HEK293 (cell line): ENCODE data around the gene MYT1.

ENCODE experiments used
- CTCF ChIA-PET: fragments of 350-600 bp; formaldehyde crosslinking; extraction: SDS; loops from one replicate; lab custom pipeline; 2021; ENCODE audit warnings: antibody characterized with exemption; lab: Yijun Ruan, JAX
- POLR2A ChIA-PET: fragments of 300-600 bp; formaldehyde crosslinking; extraction: SDS; loops from one replicate; lab custom pipeline; 2020; ENCODE audit warnings: antibody characterized with exemption, inconsistent platforms; lab: Yijun Ruan, JAX
- H3K27ac ChIP-seq: fragments of 200-500 bp; sonication (Bioruptor generic); 2 replicates; pipeline ENCODE4 v1.5.1; 2014; ENCODE audit warnings: low read depth, low read length, control low read depth, inconsistent platforms; ENCODE audit errors: extremely low read depth
- H3K36me3 ChIP-seq, 2 experiments: fragments of 200-500 bp in 1 of 2; sonication (Bioruptor generic) in 1 of 2; 1 replicate in 1 of 2; 2 replicates in 1 of 2; pipeline ENCODE4 v1.5.1; 2014 to 2017; ENCODE audit warnings: inconsistent platforms in 2 of 2, low read length in 2 of 2; ENCODE audit not compliant: control insufficient read depth in 2 of 2, insufficient read depth in 1 of 2
- H3K4me1 ChIP-seq: fragments of 200-500 bp; sonication (Bioruptor generic); 2 replicates; pipeline ENCODE4 v1.5.1; 2014; ENCODE audit warnings: mild to moderate bottlenecking, low read length, inconsistent platforms; ENCODE audit not compliant: control insufficient read depth, insufficient read depth
- H3K4me3 ChIP-seq: 2 replicates; pipeline ENCODE4 v1.5.1; 2011; ENCODE audit warnings: low read depth, mild to moderate bottlenecking, control low read depth, low read length, moderate library complexity
- H3K9me3 ChIP-seq: fragments of 200-500 bp; sonication (Bioruptor generic); 2 replicates; pipeline ENCODE4 v1.5.1; 2014; ENCODE audit warnings: low read depth, low read length, inconsistent platforms; ENCODE audit not compliant: control insufficient read depth, insufficient read depth
- GLIS1 ChIP-seq: fragments of 450-650 bp; formaldehyde crosslinking; IDR thresholded peaks from 2 replicates; pipeline ENCODE4 v1.5.1; 2016; ENCODE audit warnings: missing biosample characterization, missing genetic modification characterization
- GLIS2 ChIP-seq: fragments of 450-650 bp; formaldehyde crosslinking; IDR thresholded peaks from 2 replicates; pipeline ENCODE4 v1.5.1; 2016; ENCODE audit warnings: missing biosample characterization, missing genetic modification characterization
- MEIS1 ChIP-seq: sonication (generic); formaldehyde crosslinking; IDR thresholded peaks from 2 replicates; pipeline ENCODE4 v1.8.1; 2022; ENCODE audit warnings: missing genetic modification reagents, mild to moderate bottlenecking, borderline replicate concordance
- SP3 ChIP-seq: fragments of 450-650 bp; formaldehyde crosslinking; IDR thresholded peaks from 2 replicates; pipeline ENCODE4 v1.5.1; 2016; ENCODE audit warnings: missing biosample characterization, missing genetic modification characterization
- ZBTB17 ChIP-seq: fragments of 450-650 bp; formaldehyde crosslinking; IDR thresholded peaks from 2 replicates; pipeline ENCODE4 v1.5.1; 2016; ENCODE audit warnings: missing biosample characterization, missing genetic modification characterization
- ZNF133 ChIP-seq: fragments of 450-650 bp; formaldehyde crosslinking; IDR thresholded peaks from 2 replicates; pipeline ENCODE4 v1.5.1; 2016; ENCODE audit warnings: missing biosample characterization, missing genetic modification characterization
- ZNF138 ChIP-seq: fragments of 450-650 bp; formaldehyde crosslinking; IDR thresholded peaks from 2 replicates; pipeline ENCODE4 v1.5.1; 2016; ENCODE audit warnings: missing biosample characterization, missing genetic modification characterization, borderline replicate concordance
- ZNF169 ChIP-seq: fragments of 450-650 bp; formaldehyde crosslinking; IDR thresholded peaks from 2 replicates; pipeline ENCODE4 v1.5.1; 2016; ENCODE audit warnings: missing biosample characterization, missing genetic modification characterization
- ZNF311 ChIP-seq: fragments of 450-650 bp; formaldehyde crosslinking; IDR thresholded peaks from 2 replicates; pipeline ENCODE4 v1.5.1; 2017; ENCODE audit warnings: missing biosample characterization, missing genetic modification characterization, borderline replicate concordance
- ZNF350 ChIP-seq: fragments of 450-650 bp; formaldehyde crosslinking; IDR thresholded peaks from 2 replicates; pipeline ENCODE4 v1.5.0; 2017; ENCODE audit warnings: missing biosample characterization, mild to moderate bottlenecking, missing genetic modification characterization
- ZNF394 ChIP-seq: fragments of 450-650 bp; formaldehyde crosslinking; IDR thresholded peaks from 2 replicates; pipeline ENCODE4 v1.5.1; 2016; ENCODE audit warnings: missing biosample characterization, missing genetic modification characterization, mild to moderate bottlenecking, moderate library complexity, borderline replicate concordance
- ZNF423 ChIP-seq: fragments of 450-650 bp; formaldehyde crosslinking; IDR thresholded peaks from 2 replicates; pipeline ENCODE4 v1.5.1; 2016; ENCODE audit warnings: missing biosample characterization, missing genetic modification characterization
- ZNF473 ChIP-seq: fragments of 450-650 bp; formaldehyde crosslinking; IDR thresholded peaks from 2 replicates; pipeline ENCODE4 v1.5.1; 2017; ENCODE audit warnings: missing biosample characterization, missing genetic modification characterization
- ZNF558 ChIP-seq: fragments of 450-650 bp; formaldehyde crosslinking; IDR thresholded peaks from 2 replicates; pipeline ENCODE4 v1.5.1; 2016; ENCODE audit warnings: missing biosample characterization, missing genetic modification characterization
- ZNF561 ChIP-seq: fragments of 450-650 bp; IDR thresholded peaks from 2 replicates; pipeline ENCODE4 v1.5.1; 2018; ENCODE audit warnings: missing biosample characterization, missing genetic modification characterization, borderline replicate concordance
- ZNF585B ChIP-seq: fragments of 450-650 bp; formaldehyde crosslinking; IDR thresholded peaks from 2 replicates; pipeline ENCODE4 v1.5.1; 2016; ENCODE audit warnings: missing biosample characterization, missing genetic modification characterization
- ZNF610 ChIP-seq: fragments of 450-650 bp; formaldehyde crosslinking; IDR thresholded peaks from 2 replicates; pipeline ENCODE4 v1.5.1; 2016; ENCODE audit warnings: missing biosample characterization, missing genetic modification characterization, borderline replicate concordance
- ZNF623 ChIP-seq: fragments of 450-650 bp; formaldehyde crosslinking; IDR thresholded peaks from 2 replicates; pipeline ENCODE4 v1.5.1; 2016; ENCODE audit warnings: missing biosample characterization, missing genetic modification characterization
- TF ChIP-seq, protein P1 (sequence below): fragments of 450-650 bp; formaldehyde crosslinking; IDR thresholded peaks from 2 replicates; pipeline ENCODE4 v1.5.1; 2016; ENCODE audit warnings: missing biosample characterization, missing genetic modification characterization, borderline replicate concordance
- TF ChIP-seq, protein P2 (sequence below): fragments of 450-650 bp; formaldehyde crosslinking; IDR thresholded peaks from 2 replicates; pipeline ENCODE4 v1.5.1; 2016; ENCODE audit warnings: missing biosample characterization, missing genetic modification characterization
- TF ChIP-seq, protein P3 (sequence below): fragments of 450-650 bp; formaldehyde crosslinking; IDR thresholded peaks from 2 replicates; pipeline ENCODE4 v1.5.1; 2016; ENCODE audit warnings: missing biosample characterization, missing genetic modification characterization
- TF ChIP-seq, protein P4 (sequence below): fragments of 450-650 bp; formaldehyde crosslinking; IDR thresholded peaks from 2 replicates; pipeline ENCODE4 v1.5.1; 2016; ENCODE audit warnings: missing biosample characterization, missing genetic modification characterization

Gene MYT1

DNA sequence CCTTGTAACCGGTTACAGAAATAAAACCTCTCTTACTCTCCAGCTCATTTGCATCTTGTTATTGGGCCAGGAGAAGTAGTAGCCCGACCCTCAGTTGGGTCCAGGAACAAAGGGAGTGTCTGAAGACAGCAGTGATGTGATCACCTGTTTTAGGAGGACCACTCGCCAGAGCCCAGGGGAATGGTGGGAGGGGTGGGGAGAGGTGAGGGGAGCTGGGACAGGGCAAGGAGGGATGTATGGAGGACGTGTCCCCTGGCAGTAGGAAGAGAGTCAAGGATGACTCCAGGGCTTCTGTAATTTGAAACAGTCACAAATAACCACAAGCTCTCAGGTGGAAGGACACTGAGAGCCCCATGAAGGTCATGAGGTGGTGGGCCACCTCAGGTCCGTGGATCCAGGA, 89.9 kb downstream of the MYT1 start:
- CTCF ChIA-PET: no interaction called here
- H3K36me3 ChIP-seq: no peaks in the 10 kb centered on the region
- TF ChIP-seq ZNF585B (tag by site-specific recombination) (no peak), MEIS1 (no peak), ZNF394 (tag by site-specific recombination) (no peak), GLIS1 (tag by site-specific recombination) (no peak), ZNF138 (no peak), SP3 (tag by site-specific recombination) (no peak), ZNF169 (no peak), ZNF423 (tag by site-specific recombination) (no peak), ZNF610 (no peak), ZNF473 (no peak), ZNF350 (tag by site-specific recombination) (no peak), ZNF133 (tag by site-specific recombination) (no peak), ZNF311 (tag by site-specific recombination) (no peak), ZNF561 (tag by site-specific recombination) (no peak), ZNF623 (tag by site-specific recombination) (no peak), GLIS2 (no peak), ZNF558 (no peak)
- TF ChIP-seq, protein P1, sequence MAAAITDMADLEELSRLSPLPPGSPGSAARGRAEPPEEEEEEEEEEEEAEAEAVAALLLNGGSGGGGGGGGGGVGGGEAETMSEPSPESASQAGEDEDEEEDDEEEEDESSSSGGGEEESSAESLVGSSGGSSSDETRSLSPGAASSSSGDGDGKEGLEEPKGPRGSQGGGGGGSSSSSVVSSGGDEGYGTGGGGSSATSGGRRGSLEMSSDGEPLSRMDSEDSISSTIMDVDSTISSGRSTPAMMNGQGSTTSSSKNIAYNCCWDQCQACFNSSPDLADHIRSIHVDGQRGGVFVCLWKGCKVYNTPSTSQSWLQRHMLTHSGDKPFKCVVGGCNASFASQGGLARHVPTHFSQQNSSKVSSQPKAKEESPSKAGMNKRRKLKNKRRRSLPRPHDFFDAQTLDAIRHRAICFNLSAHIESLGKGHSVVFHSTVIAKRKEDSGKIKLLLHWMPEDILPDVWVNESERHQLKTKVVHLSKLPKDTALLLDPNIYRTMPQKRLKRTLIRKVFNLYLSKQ: no peak
- TF ChIP-seq, protein P2, sequence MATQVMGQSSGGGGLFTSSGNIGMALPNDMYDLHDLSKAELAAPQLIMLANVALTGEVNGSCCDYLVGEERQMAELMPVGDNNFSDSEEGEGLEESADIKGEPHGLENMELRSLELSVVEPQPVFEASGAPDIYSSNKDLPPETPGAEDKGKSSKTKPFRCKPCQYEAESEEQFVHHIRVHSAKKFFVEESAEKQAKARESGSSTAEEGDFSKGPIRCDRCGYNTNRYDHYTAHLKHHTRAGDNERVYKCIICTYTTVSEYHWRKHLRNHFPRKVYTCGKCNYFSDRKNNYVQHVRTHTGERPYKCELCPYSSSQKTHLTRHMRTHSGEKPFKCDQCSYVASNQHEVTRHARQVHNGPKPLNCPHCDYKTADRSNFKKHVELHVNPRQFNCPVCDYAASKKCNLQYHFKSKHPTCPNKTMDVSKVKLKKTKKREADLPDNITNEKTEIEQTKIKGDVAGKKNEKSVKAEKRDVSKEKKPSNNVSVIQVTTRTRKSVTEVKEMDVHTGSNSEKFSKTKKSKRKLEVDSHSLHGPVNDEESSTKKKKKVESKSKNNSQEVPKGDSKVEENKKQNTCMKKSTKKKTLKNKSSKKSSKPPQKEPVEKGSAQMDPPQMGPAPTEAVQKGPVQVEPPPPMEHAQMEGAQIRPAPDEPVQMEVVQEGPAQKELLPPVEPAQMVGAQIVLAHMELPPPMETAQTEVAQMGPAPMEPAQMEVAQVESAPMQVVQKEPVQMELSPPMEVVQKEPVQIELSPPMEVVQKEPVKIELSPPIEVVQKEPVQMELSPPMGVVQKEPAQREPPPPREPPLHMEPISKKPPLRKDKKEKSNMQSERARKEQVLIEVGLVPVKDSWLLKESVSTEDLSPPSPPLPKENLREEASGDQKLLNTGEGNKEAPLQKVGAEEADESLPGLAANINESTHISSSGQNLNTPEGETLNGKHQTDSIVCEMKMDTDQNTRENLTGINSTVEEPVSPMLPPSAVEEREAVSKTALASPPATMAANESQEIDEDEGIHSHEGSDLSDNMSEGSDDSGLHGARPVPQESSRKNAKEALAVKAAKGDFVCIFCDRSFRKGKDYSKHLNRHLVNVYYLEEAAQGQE: no peak
- TF ChIP-seq, protein P3, sequence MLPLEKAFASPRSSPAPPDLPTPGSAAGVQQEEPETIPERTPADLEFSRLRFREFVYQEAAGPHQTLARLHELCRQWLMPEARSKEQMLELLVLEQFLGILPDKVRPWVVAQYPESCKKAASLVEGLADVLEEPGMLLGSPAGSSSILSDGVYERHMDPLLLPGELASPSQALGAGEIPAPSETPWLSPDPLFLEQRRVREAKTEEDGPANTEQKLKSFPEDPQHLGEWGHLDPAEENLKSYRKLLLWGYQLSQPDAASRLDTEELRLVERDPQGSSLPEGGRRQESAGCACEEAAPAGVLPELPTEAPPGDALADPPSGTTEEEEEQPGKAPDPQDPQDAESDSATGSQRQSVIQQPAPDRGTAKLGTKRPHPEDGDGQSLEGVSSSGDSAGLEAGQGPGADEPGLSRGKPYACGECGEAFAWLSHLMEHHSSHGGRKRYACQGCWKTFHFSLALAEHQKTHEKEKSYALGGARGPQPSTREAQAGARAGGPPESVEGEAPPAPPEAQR (tag by site-specific recombination): no peak
- H3K9me3 ChIP-seq: no peaks in the 10 kb centered on the region
- H3K4me1 ChIP-seq: no peaks in the 10 kb centered on the region
- no peak overlapping the region for H3K27ac ChIP-seq
- H3K4me3 ChIP-seq: no peak overlapping the region
- POLR2A ChIA-PET: interaction anchor here (1.0 kb wide), 1 partner anchor 26 kb away, joined by 3 read pairs; no protein-coding TSS in a partner anchor

DNA sequence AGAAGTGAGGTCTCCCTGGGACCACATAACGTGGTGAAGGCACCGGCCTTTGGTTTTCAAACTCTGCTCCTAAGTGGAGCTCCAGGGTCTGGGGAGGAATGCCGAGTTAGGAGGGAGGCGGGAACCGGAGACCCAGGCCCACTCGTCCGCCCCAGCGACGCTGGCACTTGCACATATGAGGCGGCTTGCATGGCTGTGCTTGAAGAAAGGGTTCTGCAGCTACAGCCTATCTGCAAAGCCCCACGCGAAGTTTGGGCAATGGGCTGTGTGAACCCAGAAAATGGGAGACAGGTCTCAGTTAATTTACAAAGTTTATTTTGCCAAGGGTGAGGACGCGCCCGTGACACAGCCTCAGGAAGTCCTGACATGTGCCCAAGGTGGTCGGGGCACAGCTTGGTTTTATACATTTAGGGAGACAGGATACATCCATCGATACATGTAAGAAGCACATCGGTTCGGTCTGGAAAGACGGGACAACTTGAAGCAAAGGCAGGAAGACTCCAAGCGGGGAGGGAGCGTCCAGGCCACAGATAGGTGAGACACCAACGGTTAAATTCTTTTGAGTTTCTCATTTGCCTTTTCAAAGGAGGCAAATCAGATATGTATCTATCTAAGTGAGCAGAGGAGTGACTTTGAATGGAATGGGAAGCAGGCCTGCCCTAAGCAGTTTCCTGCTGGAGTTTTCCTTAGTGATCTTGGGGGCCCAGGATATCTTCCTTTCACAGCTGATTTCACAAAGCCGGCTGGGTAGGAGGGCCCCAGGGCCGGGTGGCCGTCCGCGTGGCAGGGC, 90.5 kb downstream of the MYT1 start:
- no peaks in the 10 kb centered on the region for H3K36me3 ChIP-seq
- CTCF ChIA-PET: no interaction called here
- peak overlapping the region; percentile 73 for H3K4me3 ChIP-seq
- no peaks in the 10 kb centered on the region for H3K4me1 ChIP-seq
- TF ChIP-seq, protein P4, sequence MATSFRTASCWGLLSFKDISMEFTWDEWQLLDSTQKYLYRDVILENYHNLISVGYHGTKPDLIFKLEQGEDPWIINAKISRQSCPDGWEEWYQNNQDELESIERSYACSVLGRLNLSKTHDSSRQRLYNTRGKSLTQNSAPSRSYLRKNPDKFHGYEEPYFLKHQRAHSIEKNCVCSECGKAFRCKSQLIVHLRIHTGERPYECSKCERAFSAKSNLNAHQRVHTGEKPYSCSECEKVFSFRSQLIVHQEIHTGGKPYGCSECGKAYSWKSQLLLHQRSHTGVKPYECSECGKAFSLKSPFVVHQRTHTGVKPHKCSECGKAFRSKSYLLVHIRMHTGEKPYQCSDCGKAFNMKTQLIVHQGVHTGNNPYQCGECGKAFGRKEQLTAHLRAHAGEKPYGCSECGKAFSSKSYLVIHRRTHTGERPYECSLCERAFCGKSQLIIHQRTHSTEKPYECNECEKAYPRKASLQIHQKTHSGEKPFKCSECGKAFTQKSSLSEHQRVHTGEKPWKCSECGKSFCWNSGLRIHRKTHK (tag by site-specific recombination): no peak
- TF ChIP-seq ZBTB17: 0 out of 2 replicates have a peak, but pooled peaks have one; percentile 6
- TF ChIP-seq, all 188 proteins: peak for 1
- POLR2A ChIA-PET: no interaction called here
- H3K27ac ChIP-seq: peak overlapping the region; percentile 74
- H3K9me3 ChIP-seq: no peaks in the 10 kb centered on the region
